ENCODE measurements around the gene LRRC15. TPM values are rescaled to one million over a fixed set of nuclear protein-coding genes. Genes with fewer than 3 reads are reported as not detected.

Gene LRRC15
- total RNA-seq, 1 donor = 10.0 TPM

DNA sequence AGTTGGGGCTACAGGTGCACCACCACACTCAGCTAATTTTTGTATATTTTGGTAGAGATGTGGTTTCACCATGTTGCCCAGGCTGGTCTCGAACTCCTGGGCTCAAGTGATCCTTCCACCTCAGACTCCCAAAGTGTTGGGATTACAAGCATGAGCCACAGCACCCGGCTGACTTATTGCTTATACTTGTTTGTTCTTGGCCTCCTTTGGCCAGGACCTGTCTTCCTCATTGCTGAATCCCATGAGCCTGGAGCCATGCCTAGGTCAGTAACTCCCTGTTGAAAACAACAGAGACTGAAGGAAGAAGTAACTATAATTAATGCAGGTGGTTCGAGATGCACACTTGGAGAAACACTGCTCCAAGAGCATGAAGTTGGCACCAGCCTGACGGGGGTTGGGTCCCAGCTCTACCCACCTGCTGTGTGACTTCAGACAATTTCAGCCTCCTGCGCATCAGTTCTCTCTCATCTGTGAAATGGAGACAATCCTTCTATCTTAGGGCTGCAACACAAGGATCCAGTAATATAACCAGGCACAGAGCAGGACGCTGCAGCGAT is 57.3 kb downstream of the LRRC15 start:
- no peak overlapping the region for H3K4me3 ChIP-seq (ENCODE audit: low read depth, low read length)
- peak; percentile 28 for DNase-seq (ENCODE audit: low read depth)
- TF ChIP-seq CTCF (IDR thresholded peaks at IDR 0.05; ENCODE audit: insufficient read depth, low read length) = no peak

DNA sequence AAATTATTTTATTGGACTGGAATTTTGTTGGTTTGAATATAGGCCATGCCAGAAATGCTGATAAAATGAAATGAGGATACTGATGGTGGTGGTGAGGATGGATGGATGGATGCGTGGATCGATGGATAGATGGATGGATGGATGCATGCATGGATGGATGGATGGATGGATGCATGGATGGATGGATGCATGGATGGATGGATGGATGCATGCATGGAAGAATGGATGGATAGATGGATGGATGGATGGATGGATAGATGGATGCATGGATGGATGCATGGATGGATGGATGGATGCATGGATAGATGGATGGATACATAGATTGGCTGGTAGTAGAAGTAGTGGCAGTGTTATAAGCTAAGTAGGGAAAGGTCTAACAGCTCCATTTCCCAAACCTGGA is 58.5 kb downstream of the LRRC15 start:
- no peak overlapping the region for H3K4me3 ChIP-seq (ENCODE audit: low read depth, low read length)
- TF ChIP-seq CTCF (IDR thresholded peaks at IDR 0.05; ENCODE audit: insufficient read depth, low read length) = no peak
- no peak for DNase-seq (ENCODE audit: low read depth)

GRCh38 chr3:194310060-194310835 is 59.3 kb downstream of the LRRC15 start:
- DNase-seq (ENCODE audit: low read depth) = no peak
- no peak for TF ChIP-seq CTCF (IDR thresholded peaks at IDR 0.05; ENCODE audit: insufficient read depth, low read length)
- H3K4me3 ChIP-seq (ENCODE audit: low read depth, low read length) = no peak overlapping the region

- DNase-seq (ENCODE audit: low read depth) = no peak
- no peak overlapping the region for H3K4me3 ChIP-seq (ENCODE audit: low read depth, low read length)
- no peak for TF ChIP-seq CTCF (IDR thresholded peaks at IDR 0.05; ENCODE audit: insufficient read depth, low read length)
Measured at GRCh38 chr3:194308601-194309449, 60.7 kb downstream of the LRRC15 start.

GRCh38 chr3:194307849-194308248 is 61.7 kb downstream of the LRRC15 start:
- no peak for TF ChIP-seq CTCF (IDR thresholded peaks at IDR 0.05; ENCODE audit: insufficient read depth, low read length)
- DNase-seq (ENCODE audit: low read depth) = no peak

GRCh38 chr3:194306771-194307640 is 62.5 kb downstream of the LRRC15 start:
- no peak for TF ChIP-seq CTCF (IDR thresholded peaks at IDR 0.05; ENCODE audit: insufficient read depth, low read length)
- no peak overlapping the region for H3K4me3 ChIP-seq (ENCODE audit: low read depth, low read length)
- DNase-seq (ENCODE audit: low read depth) = no peak

More at GRCh38 chr3:194307849-194308248, 61.7 kb downstream of the LRRC15 start:
- no peak overlapping the region for H3K4me3 ChIP-seq (ENCODE audit: low read depth, low read length)

Data from fibroblast of the aortic adventitia (primary cell).